GM23248 (cell line): ENCODE data around the gene MBD3L2.
"Not testable (repeated sequence)": the region's sequence is repeated elsewhere in the genome, so short reads cannot be mapped to it uniquely, and the experiment has no call there.

ENCODE experiments used
- EZH2 ChIP-seq: fragments of 200-600 bp; sonication (generic); IDR thresholded peaks from 2 replicates; pipeline ENCODE4 v1.6.1; 2018; ENCODE audit warnings: antibody characterized with exemption, mild to moderate bottlenecking; ENCODE audit not compliant: insufficient read depth, poor library complexity, severe bottlenecking
- EZH2phosphoT487 ChIP-seq: fragments of 200-600 bp; sonication (generic); IDR thresholded peaks from 2 replicates; pipeline ENCODE4 v1.6.1; 2018; ENCODE audit warnings: antibody characterized with exemption, moderate library complexity, mild to moderate bottlenecking, low read depth; ENCODE audit not compliant: insufficient read depth

DNA sequence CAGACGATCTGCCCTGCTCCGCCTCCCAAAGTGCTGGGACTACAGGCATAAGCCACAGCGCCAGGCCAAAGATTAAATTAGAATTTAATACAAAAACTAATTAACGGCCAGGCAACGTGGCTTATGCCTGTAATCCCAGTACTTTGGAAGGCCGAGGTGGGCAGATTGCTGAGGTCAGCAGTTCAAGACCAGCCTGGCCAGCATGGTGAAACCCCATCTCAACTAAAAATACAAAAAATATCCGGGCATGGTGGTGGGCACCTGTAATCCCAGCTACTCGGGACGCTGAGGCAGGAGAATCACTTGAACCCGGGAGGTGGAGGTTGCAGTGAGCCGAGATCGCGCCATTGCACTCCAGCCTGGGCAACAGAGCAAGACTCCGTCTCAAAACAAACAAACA, 6.6 kb downstream of the MBD3L2 start:
- not testable (repeated sequence) for TF ChIP-seq EZH2, EZH2phosphoT487
